Hindlimb muscle (tissue), 1 donor: Measurements from ENCODE around the gene PEPD. TPM values are rescaled to one million over a fixed set of nuclear protein-coding genes. Genes with fewer than 3 reads are reported as not detected.
A peak's percentile ranks its signal among the peaks of the same experiment; 100 is the strongest.

Experiments
- DNase-seq: peaks from one replicate; pipeline ENCODE4 v3.0.0-alpha.2; 2013
- polyA plus RNA-seq: library from polyadenylated mRNA; unstranded; fragments of 120-200 nt; gene quantifications from one replicate; pipeline ENCODE4 v1.2.1, GENCODE V29; 2013; ENCODE audit not compliant: insufficient read length

PEPD gene
- polyA plus RNA-seq, 1 donor, result 43.4 TPM

GRCh38 chr19:33437821-33438671 lies 83.5 kb downstream of the PEPD start:
- no peak for DNase-seq

GRCh38 chr19:33437393-33437820 lies 84.2 kb downstream of the PEPD start:
- no peak for DNase-seq

- no peak for DNase-seq
Observed at GRCh38 chr19:33436360-33437345, 84.9 kb downstream of the PEPD start.

- DNase-seq, result no peak
Observed at GRCh38 chr19:33435706-33436359, 85.8 kb downstream of the PEPD start.

GRCh38 chr19:33434886-33435705 lies 86.5 kb downstream of the PEPD start:
- no peak for DNase-seq

GRCh38 chr19:33434069-33434885 lies 87.3 kb downstream of the PEPD start:
- DNase-seq, result no peak

- DNase-seq, result no peak
Observed at GRCh38 chr19:33432446-33433170, 89.0 kb downstream of the PEPD start.

GRCh38 chr19:33432015-33432414 lies 89.6 kb downstream of the PEPD start:
- no peak for DNase-seq

- peak; percentile 76 for DNase-seq
Observed at GRCh38 chr19:33430674-33431277, 90.8 kb downstream of the PEPD start.

- no peak for DNase-seq
Observed at GRCh38 chr19:33429891-33430673, 91.5 kb downstream of the PEPD start.

GRCh38 chr19:33428627-33429125 lies 92.9 kb downstream of the PEPD start:
- no peak for DNase-seq

- no peak for DNase-seq
Observed at GRCh38 chr19:33427801-33428626, 93.6 kb downstream of the PEPD start.

GRCh38 chr19:33426621-33427361 lies 94.8 kb downstream of the PEPD start:
- DNase-seq, result no peak

GRCh38 chr19:33424181-33424580 lies 97.4 kb downstream of the PEPD start:
- DNase-seq, result no peak

- DNase-seq, result no peak
Observed at GRCh38 chr19:33422369-33423180, 99.0 kb downstream of the PEPD start.

- no peak for DNase-seq
Observed at GRCh38 chr19:33421368-33421767, 100.2 kb downstream of the PEPD start.
